GM12865 (cell line): ENCODE results near the gene OR2H2.
A peak's percentile ranks its signal among the peaks of the same experiment; 100 is the strongest.

ENCODE experiments used
- DNase-seq: peaks from one replicate; pipeline ENCODE4 v3.0.0; 2010; ENCODE audit warnings: low read depth
- H3K4me3 ChIP-seq: 2 replicates; pipeline ENCODE4 v1.5.1; 2011; ENCODE audit warnings: mild to moderate bottlenecking, low read depth, low read length, control low read depth
- TF ChIP-seq, protein P1 (sequence below): IDR thresholded peaks from 2 replicates; pipeline ENCODE4 v1.5.1; 2011; ENCODE audit warnings: low read length, control low read depth, low read depth, inconsistent platforms; ENCODE audit not compliant: insufficient read depth; ENCODE audit errors: missing control alignments

The OR2H2 gene

DNA sequence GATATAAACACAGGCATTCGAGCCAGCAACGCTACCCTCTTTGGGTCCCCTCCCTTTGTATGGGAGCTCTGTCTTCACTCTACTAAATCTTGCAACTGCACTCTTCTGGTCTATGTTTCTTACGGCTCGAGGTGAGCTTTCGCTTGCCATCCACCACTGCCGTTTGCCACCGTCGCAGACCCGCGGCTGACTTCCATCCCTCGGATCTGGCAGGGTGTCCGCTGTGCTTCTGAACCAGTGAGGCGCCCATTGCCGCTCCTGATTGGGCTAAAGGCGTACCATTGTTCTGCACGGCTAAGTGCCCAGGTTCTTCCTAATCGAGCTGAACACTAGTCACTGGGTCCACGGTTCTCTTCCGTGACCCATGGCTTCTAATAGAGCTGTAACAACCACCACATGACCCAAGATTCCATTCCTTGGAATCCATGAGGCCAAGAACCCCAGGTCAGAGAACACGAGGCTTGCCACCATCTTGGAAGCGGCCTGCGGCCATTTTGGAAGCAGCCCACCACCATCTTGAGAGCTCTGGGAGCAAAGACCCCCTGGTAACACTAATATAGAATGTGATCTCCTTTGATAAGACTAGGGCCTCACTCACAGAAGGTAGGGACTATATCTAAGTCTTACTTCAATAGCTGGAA, 26.4 kb upstream of the OR2H2 start:
- peak overlapping the region; percentile 28 for H3K4me3 ChIP-seq
- no peak for DNase-seq
- TF ChIP-seq, protein P1, sequence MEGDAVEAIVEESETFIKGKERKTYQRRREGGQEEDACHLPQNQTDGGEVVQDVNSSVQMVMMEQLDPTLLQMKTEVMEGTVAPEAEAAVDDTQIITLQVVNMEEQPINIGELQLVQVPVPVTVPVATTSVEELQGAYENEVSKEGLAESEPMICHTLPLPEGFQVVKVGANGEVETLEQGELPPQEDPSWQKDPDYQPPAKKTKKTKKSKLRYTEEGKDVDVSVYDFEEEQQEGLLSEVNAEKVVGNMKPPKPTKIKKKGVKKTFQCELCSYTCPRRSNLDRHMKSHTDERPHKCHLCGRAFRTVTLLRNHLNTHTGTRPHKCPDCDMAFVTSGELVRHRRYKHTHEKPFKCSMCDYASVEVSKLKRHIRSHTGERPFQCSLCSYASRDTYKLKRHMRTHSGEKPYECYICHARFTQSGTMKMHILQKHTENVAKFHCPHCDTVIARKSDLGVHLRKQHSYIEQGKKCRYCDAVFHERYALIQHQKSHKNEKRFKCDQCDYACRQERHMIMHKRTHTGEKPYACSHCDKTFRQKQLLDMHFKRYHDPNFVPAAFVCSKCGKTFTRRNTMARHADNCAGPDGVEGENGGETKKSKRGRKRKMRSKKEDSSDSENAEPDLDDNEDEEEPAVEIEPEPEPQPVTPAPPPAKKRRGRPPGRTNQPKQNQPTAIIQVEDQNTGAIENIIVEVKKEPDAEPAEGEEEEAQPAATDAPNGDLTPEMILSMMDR: no peak

DNA sequence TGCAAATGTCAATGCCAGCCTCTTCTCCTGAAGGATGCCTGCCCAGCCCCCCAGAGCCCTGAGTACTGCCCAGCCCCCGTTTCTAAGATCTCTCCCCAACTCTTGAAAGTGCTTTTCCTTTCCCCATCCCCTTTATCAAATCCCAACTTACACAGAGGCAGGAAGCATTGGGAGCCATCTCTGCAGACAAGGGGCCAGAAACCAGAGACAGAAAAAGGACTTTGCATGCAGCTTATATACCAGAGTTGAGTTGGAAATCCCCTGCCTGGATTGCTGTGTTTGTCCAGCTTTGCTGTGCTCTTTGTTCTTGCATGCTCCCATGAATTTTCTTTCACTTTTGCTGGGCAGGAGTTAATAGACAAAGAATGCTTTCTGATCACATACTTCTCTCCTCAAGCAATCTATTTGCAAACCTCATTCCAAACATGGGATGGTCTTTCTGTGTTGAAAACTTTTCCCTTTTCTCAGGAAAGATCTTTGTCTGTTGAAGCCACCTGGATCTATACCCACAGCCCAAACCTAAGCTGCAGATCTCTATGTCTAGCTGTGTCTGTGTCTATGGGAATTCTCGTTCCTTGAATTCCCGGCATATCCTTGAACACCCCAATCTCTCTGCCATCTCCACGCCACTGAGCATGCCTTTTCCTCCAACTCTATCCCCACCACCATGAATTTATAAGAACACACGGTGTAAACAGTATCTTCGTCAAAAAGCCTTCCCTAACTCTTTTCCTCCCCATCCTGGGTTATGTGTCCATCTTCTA, 25.2 kb upstream of the OR2H2 start, which contains the start of gene UBD:
TSS of gene UBD (minus strand) at position 209 of the 764 bp plus-strand sequence. CDS start at position 178, 31 bp downstream.
- DNase-seq: peak; percentile 51
- TF ChIP-seq, protein P1: no peak
- peak within 1 kb of the TSS; percentile 28 for H3K4me3 ChIP-seq

DNA sequence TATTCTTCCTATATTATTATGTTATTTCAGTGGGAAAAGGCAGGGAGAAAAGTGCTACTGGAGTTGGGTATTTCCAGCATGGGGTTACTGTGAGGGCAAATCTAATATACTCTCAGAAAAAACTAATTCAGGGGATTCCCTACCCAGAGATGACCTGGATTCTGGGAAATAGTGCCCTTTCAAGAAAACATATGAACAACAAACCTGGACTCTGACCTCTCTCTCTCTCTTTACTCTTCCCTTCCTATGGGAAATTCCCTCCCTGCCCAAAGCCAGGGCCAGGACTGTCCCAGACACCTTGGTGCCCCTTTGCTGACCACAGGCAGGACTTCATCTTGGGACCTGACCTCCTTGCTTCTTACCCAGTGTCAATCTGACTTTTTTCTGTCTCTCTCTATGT, 23.8 kb upstream of the OR2H2 start:
- no peak overlapping the region for H3K4me3 ChIP-seq
- DNase-seq: peak; percentile 13
- TF ChIP-seq, protein P1: no peak

DNA sequence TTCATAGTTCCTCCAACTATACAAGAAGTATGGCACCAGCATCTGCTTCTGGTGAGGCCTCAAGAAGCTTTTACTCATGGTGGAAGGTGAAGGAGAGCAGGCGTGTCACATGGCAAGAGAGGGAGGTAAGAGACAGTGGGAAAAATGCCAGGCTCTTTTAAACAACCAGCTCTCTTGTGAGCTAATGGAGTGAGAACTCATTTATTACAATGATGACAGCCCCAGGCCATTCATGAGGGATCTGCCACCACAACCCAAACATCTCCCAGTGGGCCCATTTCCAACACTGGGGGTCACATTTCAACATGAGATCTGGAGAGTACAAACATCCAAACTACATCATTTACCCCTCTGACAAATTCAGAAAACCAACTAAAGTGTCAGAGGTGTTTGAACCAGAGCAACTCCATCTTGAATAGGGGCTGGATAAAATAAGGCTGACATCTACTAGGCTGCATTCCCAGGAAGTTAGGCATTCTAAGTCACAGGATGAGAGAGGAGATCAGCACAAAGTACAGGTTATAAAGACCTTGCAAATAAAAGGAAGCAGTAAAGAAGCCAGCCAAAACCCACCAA, 23.2 kb upstream of the OR2H2 start:
- TF ChIP-seq, protein P1: no peak
- no peak overlapping the region for H3K4me3 ChIP-seq
- DNase-seq: no peak

DNA sequence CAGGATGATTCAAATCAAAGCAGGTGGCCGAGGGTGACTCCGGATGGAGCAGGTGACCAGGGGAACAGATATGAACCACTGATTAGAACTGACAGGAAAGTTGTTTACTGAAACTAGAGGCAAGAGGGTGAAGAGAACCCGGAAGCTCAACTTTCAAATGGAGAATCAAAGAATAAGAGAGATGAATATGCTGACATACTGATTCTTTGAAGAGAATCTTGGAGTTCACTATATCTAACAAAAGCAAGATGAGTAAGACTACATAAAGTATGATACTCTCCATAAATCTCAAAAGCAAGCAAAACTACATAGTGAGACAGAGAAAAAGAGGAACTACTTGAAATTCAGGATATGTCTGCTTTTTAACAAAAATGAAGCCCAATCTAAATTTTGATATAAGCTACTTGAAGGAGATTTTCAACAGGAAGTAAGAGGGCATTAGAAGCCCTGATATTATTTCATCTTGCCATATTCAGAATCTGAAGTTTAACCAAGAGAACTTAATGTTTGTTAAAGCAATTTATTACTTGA, 21.4 kb upstream of the OR2H2 start:
- TF ChIP-seq, protein P1: no peak
- DNase-seq: peak; percentile 10

DNA sequence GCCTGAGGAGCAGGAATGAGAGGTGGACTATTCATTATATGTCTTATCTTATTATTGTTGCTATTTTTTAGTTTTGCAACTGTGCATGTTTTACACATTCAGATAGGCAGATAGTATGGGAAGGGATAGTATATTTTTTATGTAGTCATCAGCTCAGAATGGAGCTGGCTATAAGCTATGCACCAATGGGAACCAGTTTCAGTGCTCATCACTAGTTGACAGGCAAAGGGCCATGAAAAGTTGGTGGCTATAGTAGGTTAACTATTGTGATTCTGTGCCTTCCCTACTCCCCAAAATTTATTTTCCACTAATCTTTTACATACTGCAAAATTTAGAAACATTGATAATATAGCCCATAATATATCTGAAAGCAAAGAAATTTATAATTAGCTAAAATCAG, 20.0 kb upstream of the OR2H2 start:
- H3K4me3 ChIP-seq: no peak overlapping the region
- TF ChIP-seq, protein P1: no peak
- peak; percentile 12 for DNase-seq

More for the DNA sequence above, 21.4 kb upstream of the OR2H2 start:
- no peak overlapping the region for H3K4me3 ChIP-seq
